Subcutaneous abdominal adipose tissue (tissue), 5 donors: Measurements from ENCODE around the gene INPP5D.

Experiments
- H3K27ac ChIP-seq: one replicate; pipeline ENCODE4 v1.7.0; 2013; ENCODE audit warnings: low read depth, mild to moderate bottlenecking, inconsistent platforms, low read length, moderate library complexity
- H3K27me3 ChIP-seq, 5 donors: one replicate each; pipeline ENCODE4 v1.7.0; 2013; ENCODE audit warnings: low read length in 5 of 5, inconsistent platforms in 1 of 5; ENCODE audit not compliant: control insufficient read depth in 5 of 5, insufficient read depth in 4 of 5
- H3K36me3 ChIP-seq, 5 donors: one replicate each; pipeline ENCODE4 v1.7.0; 2013; ENCODE audit warnings: low read length in 5 of 5; ENCODE audit not compliant: control insufficient read depth in 5 of 5, insufficient read depth in 5 of 5
- H3K4me1 ChIP-seq, 5 donors: one replicate each; pipeline ENCODE4 v1.7.0; 2013; ENCODE audit warnings: low read length in 5 of 5, mild to moderate bottlenecking in 3 of 5, moderate library complexity in 1 of 5; ENCODE audit not compliant: control insufficient read depth in 5 of 5, insufficient read depth in 5 of 5
- H3K4me3 ChIP-seq, 5 donors: one replicate each; pipeline ENCODE4 v1.7.0; 2013; ENCODE audit warnings: low read length in 5 of 5, low read depth in 1 of 5
- H3K9ac ChIP-seq, 5 donors: one replicate each; pipeline ENCODE4 v1.7.0; 2013; ENCODE audit warnings: low read length in 5 of 5, mild to moderate bottlenecking in 4 of 5, moderate library complexity in 3 of 5
- H3K9me3 ChIP-seq, 5 donors: one replicate each; pipeline ENCODE4 v1.7.0; 2013; ENCODE audit warnings: low read length in 5 of 5; ENCODE audit not compliant: control insufficient read depth in 5 of 5
- donor health status: healthy.
- donor health status: healthy.
- donor health status: healthy.
- donor health status: healthy.
- donor health status: healthy.

INPP5D gene

GRCh38 chr2:233039846-233040530, 20.2 kb upstream of the INPP5D start:
- Histone ChIP-seq H3K27ac (no peak overlapping the region), H3K9ac (no peak overlapping the region), H3K27me3 (peaks cover 0 to 7% (median 4%) of the 10 kb centered on the region in 5 donors), H3K4me3 (no peak overlapping the region), H3K4me1 (no peaks in the 10 kb centered on the region), H3K36me3 (no peaks in the 10 kb centered on the region), H3K9me3 (no peaks in the 10 kb centered on the region)

- H3K36me3 ChIP-seq = no peaks in the 10 kb centered on the region
- no peak overlapping the region for H3K9ac ChIP-seq
- peaks cover 0 to 7% (median 4%) of the 10 kb centered on the region in 5 donors for H3K27me3 ChIP-seq
- no peak overlapping the region for H3K4me3 ChIP-seq
- no peak overlapping the region for H3K27ac ChIP-seq
- H3K4me1 ChIP-seq = no peaks in the 10 kb centered on the region
- H3K9me3 ChIP-seq = no peaks in the 10 kb centered on the region
Observed at GRCh38 chr2:233040571-233040970, 19.6 kb upstream of the INPP5D start.

GRCh38 chr2:233041722-233042323, 18.3 kb upstream of the INPP5D start:
- Histone ChIP-seq H3K36me3 (no peaks in the 10 kb centered on the region), H3K9ac (no peak overlapping the region), H3K27ac (no peak overlapping the region), H3K27me3 (peaks cover 0 to 7% (median 4%) of the 10 kb centered on the region in 5 donors), H3K9me3 (no peaks in the 10 kb centered on the region), H3K4me3 (no peak overlapping the region), H3K4me1 (no peaks in the 10 kb centered on the region)

DNA sequence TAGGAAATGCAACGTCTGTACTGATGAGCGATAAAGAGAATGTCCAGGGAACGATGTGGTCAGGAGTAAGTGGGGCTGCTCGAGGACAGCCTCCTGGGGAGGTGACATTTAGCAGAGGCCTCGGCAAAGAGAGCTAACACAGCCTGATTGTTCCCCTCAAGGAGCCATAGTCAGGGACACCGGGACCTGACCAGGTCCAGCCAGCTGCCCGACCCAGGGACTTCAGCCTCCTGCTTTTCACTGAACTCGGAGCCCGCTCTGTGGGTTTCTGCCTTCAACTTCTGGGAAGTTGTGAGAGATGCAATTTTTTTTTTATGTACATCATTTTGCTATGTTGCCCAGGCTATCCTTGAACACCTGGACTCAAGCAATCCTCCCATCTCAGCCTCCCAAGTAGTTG, 17.6 kb upstream of the INPP5D start:
- Histone ChIP-seq H3K27me3 (peaks cover 3 to 7% (median 4%) of the 10 kb centered on the region in 5 donors), H3K27ac (no peak overlapping the region), H3K36me3 (no peaks in the 10 kb centered on the region), H3K9ac (no peak overlapping the region), H3K9me3 (no peaks in the 10 kb centered on the region), H3K4me1 (no peaks in the 10 kb centered on the region), H3K4me3 (no peak overlapping the region)

DNA sequence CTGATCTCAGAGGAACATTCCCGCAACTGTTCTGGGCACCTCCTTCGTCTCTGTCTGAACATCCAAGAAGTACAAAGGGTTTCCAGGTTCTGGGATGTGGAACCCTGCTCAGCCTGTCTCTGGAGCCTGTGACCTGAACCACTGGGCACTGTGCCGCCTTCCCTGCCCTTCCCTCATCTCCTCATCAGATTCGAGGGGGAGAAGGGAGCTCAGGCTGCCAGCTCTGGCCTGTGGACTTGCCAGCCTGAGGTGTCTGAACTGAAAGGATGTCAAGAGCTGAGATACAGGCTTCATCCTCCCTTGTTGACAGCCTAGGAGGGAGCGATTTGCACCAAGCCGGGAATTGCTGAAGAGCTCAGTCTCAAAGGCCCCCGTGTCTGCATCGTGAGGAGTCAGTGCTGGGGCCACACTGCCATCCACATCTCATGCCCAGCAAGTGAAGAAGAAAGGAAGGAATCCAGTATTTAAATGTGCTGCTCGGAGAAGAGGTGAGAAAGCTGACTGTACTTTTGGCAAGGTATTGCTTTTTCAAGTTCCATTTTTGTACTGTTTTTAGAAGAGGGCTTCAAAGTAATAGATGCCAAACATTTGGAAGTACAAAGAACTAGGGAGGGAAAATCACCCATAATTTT, 15.1 kb upstream of the INPP5D start:
- Histone ChIP-seq H3K27me3 (peaks cover 3 to 8% (median 4%) of the 10 kb centered on the region in 5 donors), H3K4me3 (no peak overlapping the region), H3K27ac (no peak overlapping the region), H3K9ac (no peak overlapping the region), H3K4me1 (no peaks in the 10 kb centered on the region), H3K9me3 (no peaks in the 10 kb centered on the region), H3K36me3 (no peaks in the 10 kb centered on the region)

- Histone ChIP-seq H3K4me3 (no peak overlapping the region), H3K9me3 (no peaks in the 10 kb centered on the region), H3K27ac (no peak overlapping the region), H3K27me3 (peaks cover 0 to 6% (median 3%) of the 10 kb centered on the region in 5 donors), H3K4me1 (peaks cover 0 to 7% (median 0%) of the 10 kb centered on the region in 5 donors), H3K9ac (no peak overlapping the region), H3K36me3 (no peaks in the 10 kb centered on the region)
Observed at GRCh38 chr2:233047206-233047605, 12.9 kb upstream of the INPP5D start.

DNA sequence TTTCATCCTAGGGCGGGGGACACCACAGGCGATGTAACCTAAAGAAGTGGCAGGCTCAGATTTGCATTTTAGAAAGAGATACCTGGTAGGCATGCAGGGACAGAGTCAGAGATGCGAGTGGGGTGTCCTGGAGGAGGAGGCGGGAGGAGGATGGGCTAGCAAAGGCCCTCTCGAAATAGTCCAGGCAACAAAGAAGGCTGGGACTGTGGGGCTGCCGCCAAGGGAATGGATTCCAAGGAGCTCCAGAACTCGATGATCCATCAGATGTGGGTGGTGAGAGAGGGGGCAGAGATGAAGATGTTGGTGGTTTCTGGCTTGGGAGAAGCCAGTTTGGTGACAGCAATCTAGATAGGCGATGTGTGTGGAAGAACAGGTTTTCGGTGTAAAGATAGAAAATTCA, 12.5 kb upstream of the INPP5D start:
- H3K9ac ChIP-seq = no peak overlapping the region
- peaks cover 0 to 6% (median 3%) of the 10 kb centered on the region in 5 donors for H3K27me3 ChIP-seq
- H3K9me3 ChIP-seq = no peaks in the 10 kb centered on the region
- no peaks in the 10 kb centered on the region for H3K36me3 ChIP-seq
- H3K4me1 ChIP-seq = peaks cover 0 to 7% (median 0%) of the 10 kb centered on the region in 5 donors
- no peak overlapping the region for H3K27ac ChIP-seq
- no peak overlapping the region for H3K4me3 ChIP-seq

GRCh38 chr2:233048569-233049193, 11.5 kb upstream of the INPP5D start:
- Histone ChIP-seq H3K9me3 (no peaks in the 10 kb centered on the region), H3K9ac (no peak overlapping the region), H3K4me3 (no peak overlapping the region), H3K36me3 (no peaks in the 10 kb centered on the region), H3K27me3 (peaks cover 0 to 6% (median 3%) of the 10 kb centered on the region in 5 donors), H3K4me1 (peaks cover 0 to 7% (median 0%) of the 10 kb centered on the region in 5 donors), H3K27ac (no peak overlapping the region)

- H3K9me3 ChIP-seq = no peaks in the 10 kb centered on the region
- no peak overlapping the region for H3K27ac ChIP-seq
- peaks cover 0 to 12% (median 0%) of the 10 kb centered on the region in 5 donors for H3K4me1 ChIP-seq
- no peak overlapping the region for H3K9ac ChIP-seq
- no peaks in the 10 kb centered on the region for H3K36me3 ChIP-seq
- H3K4me3 ChIP-seq = no peak overlapping the region
- peaks cover 0 to 9% (median 3%) of the 10 kb centered on the region in 5 donors for H3K27me3 ChIP-seq
Observed at GRCh38 chr2:233049194-233049761, 10.9 kb upstream of the INPP5D start.
